K562 (cell line): ENCODE measurements around the gene LRRC26. TPM values are rescaled to one million over a fixed set of nuclear protein-coding genes. Genes with fewer than 3 reads are reported as not detected.

Experiments used
- BHLHE40 ChIP-seq: IDR thresholded peaks from 2 replicates; pipeline ENCODE4 v1.6.1; 2011; ENCODE audit warnings: low read length, improper control_type of control experiment
- CBFA2T2 ChIP-seq: fragments of 450-650 bp; conservative IDR thresholded peaks from 2 replicates; pipeline ENCODE4 v1.6.1; 2017; ENCODE audit warnings: mild to moderate bottlenecking
- CREB3 ChIP-seq: fragments of 450-650 bp; conservative IDR thresholded peaks from 2 replicates; pipeline ENCODE4 v1.6.1; 2016; ENCODE audit warnings: missing genetic modification characterization, low read depth, mild to moderate bottlenecking, missing compliant biosample characterization, moderate library complexity
- EP400 ChIP-seq: fragments of 450-650 bp; IDR thresholded peaks from 2 replicates; pipeline ENCODE4 v1.6.1; 2017; ENCODE audit warnings: antibody characterized with exemption, mild to moderate bottlenecking, moderate library complexity
- KDM5B ChIP-seq: fragments of 200-600 bp; sonication (generic); IDR thresholded peaks from 2 replicates; pipeline ENCODE4 v1.6.1; 2012; ENCODE audit warnings: low read depth, mild to moderate bottlenecking, moderate library complexity, low read length, control low read depth, inconsistent platforms; ENCODE audit not compliant: insufficient replicate concordance
- MTA1 ChIP-seq: fragments of 450-650 bp; IDR thresholded peaks from 2 replicates; pipeline ENCODE4 v1.6.1; 2017; ENCODE audit warnings: borderline replicate concordance
- POLR2AphosphoS5 ChIP-seq: IDR thresholded peaks from 2 replicates; pipeline ENCODE4 v1.6.1; 2011; ENCODE audit warnings: mild to moderate bottlenecking, low read depth, low read length, moderate library complexity; ENCODE audit not compliant: control insufficient read depth, insufficient read depth
- PRDM10 ChIP-seq: fragments of 450-650 bp; IDR thresholded peaks from 2 replicates; pipeline ENCODE4 v1.6.1; 2018; ENCODE audit not compliant: partially characterized antibody
- SMAD4 ChIP-seq: fragments of 250-450 bp; sonication (Bioruptor Pico); conservative IDR thresholded peaks from 2 replicates; pipeline ENCODE4 v1.8.0; 2021; ENCODE audit warnings: inconsistent platforms, mild to moderate bottlenecking, moderate library complexity
- SOX6 ChIP-seq: fragments of 450-650 bp; IDR thresholded peaks from 2 replicates; pipeline ENCODE4 v1.6.1; 2014; ENCODE audit warnings: mild to moderate bottlenecking
- ZNF263 ChIP-seq: sonication (generic); formaldehyde crosslinking; IDR thresholded peaks from 2 replicates; pipeline ENCODE4 v1.8.0; 2022; ENCODE audit warnings: mild to moderate bottlenecking, missing genetic modification reagents, borderline replicate concordance
- ZNF583 ChIP-seq: fragments of 250-450 bp; sonication (Bioruptor Pico); IDR thresholded peaks from 2 replicates; pipeline ENCODE4 v1.4.0; 2020
- ZNF75A ChIP-seq: fragments of 450-650 bp; formaldehyde crosslinking; IDR thresholded peaks from 2 replicates; pipeline ENCODE4 v1.4.0; 2020; ENCODE audit warnings: mild to moderate bottlenecking
- ZNF76 ChIP-seq: fragments of 250-450 bp; sonication (Bioruptor Pico); IDR thresholded peaks from 2 replicates; pipeline ENCODE4 v1.4.0; 2020; ENCODE audit warnings: mild to moderate bottlenecking, moderate library complexity, borderline replicate concordance
- polyA plus RNA-seq, 8 experiments: library from polyadenylated mRNA; depleted of rRNA in 4 of 8; stranded (reverse) in 5 of 8; unstranded in 3 of 8; fragments of >200 nt; fragmentation: Nextera tagmentation in 2 of 8; fragmentation: Illumina TruSeq in 1 of 8; extraction: Ambion mirVana in 2 of 8; extraction: Trizol in 1 of 8; gene quantifications; 2 replicates each; pipeline versions ENCODE4 v1.2.1 to v1.2.3, GENCODE V29; 2011 to 2014; ENCODE audit warnings: inconsistent platforms in 1 of 8, missing spikeins in 1 of 8
- total RNA-seq, 7 experiments: library from RNA; depleted of rRNA in 6 of 7; stranded (reverse); fragments of >200 nt in 6 of 7; fragmentation: Illumina TruSeq in 2 of 7; extraction: Trizol in 2 of 7; gene quantifications; 2 replicates each; pipeline versions ENCODE4 v1.2.1 to v1.2.3, GENCODE V29; 2011 to 2021; ENCODE audit warnings: low replicate concordance in 1 of 7
- TF ChIP-seq, protein P1 (sequence below): fragments of 450-650 bp; IDR thresholded peaks from 2 replicates; pipeline ENCODE4 v1.6.1; 2016; ENCODE audit warnings: borderline replicate concordance
- TF ChIP-seq, protein P2 (sequence below): fragments of 450-650 bp; formaldehyde crosslinking; IDR thresholded peaks from 2 replicates; pipeline ENCODE4 v1.4.0; 2020; ENCODE audit warnings: mild to moderate bottlenecking, moderate library complexity
- TF ChIP-seq, protein P3 (sequence below): sonication (generic); formaldehyde crosslinking; IDR thresholded peaks from 2 replicates; pipeline ENCODE4 v1.8.1; 2023; ENCODE audit warnings: mild to moderate bottlenecking, missing genetic modification reagents

The LRRC26 gene
- total and polyA plus RNA-seq, 9 of the 15 experiments (the other 6 are each of a cell fraction or from before 2014, with no cell fraction given) = not detected

DNA sequence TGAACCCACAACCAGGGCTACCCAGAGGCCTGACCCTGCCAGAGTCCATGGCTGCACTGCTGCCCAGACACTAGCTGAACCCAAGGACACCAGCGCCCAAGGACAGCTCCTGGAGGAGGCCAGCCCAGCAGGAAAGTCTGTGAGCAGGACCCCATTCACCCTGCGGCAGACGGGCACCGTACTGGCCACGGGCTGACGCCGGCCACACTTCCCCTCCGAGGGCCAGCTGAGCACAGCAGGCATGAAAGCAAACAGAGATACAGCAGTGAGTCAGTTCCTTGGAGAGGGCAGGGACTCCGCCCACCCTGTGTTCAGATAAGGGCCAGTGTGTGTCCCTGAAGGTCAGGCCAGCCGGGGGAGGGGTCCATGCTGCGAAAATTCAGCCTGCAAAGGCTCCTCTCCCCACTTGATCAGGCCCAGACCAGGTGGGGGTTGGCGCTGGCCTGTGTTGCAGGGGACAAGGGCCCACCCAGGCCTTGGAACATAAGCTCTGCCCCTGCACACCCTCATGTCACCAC is 49.0 kb upstream of the LRRC26 start (continued):
- TF ChIP-seq CREB3 (tag) = 0 out of 2 replicates have a peak, but pooled peaks have one; percentile 72
- TF ChIP-seq KDM5B = peak; percentile 62
- peak; percentile 43 for TF ChIP-seq CBFA2T2
- TF ChIP-seq ZNF583 (CRISPR knock-in tag) = peak; percentile 91
- TF ChIP-seq, protein P1, sequence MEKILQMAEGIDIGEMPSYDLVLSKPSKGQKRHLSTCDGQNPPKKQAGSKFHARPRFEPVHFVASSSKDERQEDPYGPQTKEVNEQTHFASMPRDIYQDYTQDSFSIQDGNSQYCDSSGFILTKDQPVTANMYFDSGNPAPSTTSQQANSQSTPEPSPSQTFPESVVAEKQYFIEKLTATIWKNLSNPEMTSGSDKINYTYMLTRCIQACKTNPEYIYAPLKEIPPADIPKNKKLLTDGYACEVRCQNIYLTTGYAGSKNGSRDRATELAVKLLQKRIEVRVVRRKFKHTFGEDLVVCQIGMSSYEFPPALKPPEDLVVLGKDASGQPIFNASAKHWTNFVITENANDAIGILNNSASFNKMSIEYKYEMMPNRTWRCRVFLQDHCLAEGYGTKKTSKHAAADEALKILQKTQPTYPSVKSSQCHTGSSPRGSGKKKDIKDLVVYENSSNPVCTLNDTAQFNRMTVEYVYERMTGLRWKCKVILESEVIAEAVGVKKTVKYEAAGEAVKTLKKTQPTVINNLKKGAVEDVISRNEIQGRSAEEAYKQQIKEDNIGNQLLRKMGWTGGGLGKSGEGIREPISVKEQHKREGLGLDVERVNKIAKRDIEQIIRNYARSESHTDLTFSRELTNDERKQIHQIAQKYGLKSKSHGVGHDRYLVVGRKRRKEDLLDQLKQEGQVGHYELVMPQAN = peak; percentile 45; the same call in 1 of the 2 replicates
- 0 out of 2 replicates have a peak, but pooled peaks have one; percentile 49 for TF ChIP-seq ZNF75A
- no peak for TF ChIP-seq PRDM10
- peak; percentile 56 for TF ChIP-seq SOX6
- TF ChIP-seq, protein P2, sequence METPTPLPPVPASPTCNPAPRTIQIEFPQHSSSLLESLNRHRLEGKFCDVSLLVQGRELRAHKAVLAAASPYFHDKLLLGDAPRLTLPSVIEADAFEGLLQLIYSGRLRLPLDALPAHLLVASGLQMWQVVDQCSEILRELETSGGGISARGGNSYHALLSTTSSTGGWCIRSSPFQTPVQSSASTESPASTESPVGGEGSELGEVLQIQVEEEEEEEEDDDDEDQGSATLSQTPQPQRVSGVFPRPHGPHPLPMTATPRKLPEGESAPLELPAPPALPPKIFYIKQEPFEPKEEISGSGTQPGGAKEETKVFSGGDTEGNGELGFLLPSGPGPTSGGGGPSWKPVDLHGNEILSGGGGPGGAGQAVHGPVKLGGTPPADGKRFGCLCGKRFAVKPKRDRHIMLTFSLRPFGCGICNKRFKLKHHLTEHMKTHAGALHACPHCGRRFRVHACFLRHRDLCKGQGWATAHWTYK (CRISPR knock-in tag) = peak; percentile 77; the same call in 1 of the 2 replicates
- peak; percentile 70 for TF ChIP-seq BHLHE40
- peak; percentile 49; the same call in 1 of the 2 replicates for TF ChIP-seq EP400
- peak; percentile 49; the same call in 1 of the 2 replicates for TF ChIP-seq POLR2AphosphoS5
- peak; percentile 89 for TF ChIP-seq SMAD4 (CRISPR knock-in tag)
- TF ChIP-seq ZNF263 (CRISPR knock-in tag) = peak; percentile 17; the same call in 1 of the 2 replicates
- TF ChIP-seq, protein P3, sequence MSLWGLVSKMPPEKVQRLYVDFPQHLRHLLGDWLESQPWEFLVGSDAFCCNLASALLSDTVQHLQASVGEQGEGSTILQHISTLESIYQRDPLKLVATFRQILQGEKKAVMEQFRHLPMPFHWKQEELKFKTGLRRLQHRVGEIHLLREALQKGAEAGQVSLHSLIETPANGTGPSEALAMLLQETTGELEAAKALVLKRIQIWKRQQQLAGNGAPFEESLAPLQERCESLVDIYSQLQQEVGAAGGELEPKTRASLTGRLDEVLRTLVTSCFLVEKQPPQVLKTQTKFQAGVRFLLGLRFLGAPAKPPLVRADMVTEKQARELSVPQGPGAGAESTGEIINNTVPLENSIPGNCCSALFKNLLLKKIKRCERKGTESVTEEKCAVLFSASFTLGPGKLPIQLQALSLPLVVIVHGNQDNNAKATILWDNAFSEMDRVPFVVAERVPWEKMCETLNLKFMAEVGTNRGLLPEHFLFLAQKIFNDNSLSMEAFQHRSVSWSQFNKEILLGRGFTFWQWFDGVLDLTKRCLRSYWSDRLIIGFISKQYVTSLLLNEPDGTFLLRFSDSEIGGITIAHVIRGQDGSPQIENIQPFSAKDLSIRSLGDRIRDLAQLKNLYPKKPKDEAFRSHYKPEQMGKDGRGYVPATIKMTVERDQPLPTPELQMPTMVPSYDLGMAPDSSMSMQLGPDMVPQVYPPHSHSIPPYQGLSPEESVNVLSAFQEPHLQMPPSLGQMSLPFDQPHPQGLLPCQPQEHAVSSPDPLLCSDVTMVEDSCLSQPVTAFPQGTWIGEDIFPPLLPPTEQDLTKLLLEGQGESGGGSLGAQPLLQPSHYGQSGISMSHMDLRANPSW = no peak
- TF ChIP-seq ZNF76 (CRISPR knock-in tag) = 0 out of 2 replicates have a peak, but pooled peaks have one; percentile 45
- peak; percentile 66; the same call in 1 of the 2 replicates for TF ChIP-seq MTA1
